Ishikawa (cell line): Measurements from ENCODE around the gene LPAR2.

Experiments used
- CEBPB ChIP-seq: IDR thresholded peaks from 2 replicates; pipeline ENCODE4 v1.6.1; 2012
- EGR1 ChIP-seq: IDR thresholded peaks from 2 replicates; pipeline ENCODE4 v1.6.1; 2012
- EP300 ChIP-seq: IDR thresholded peaks from 2 replicates; pipeline ENCODE4 v1.6.1; 2012; ENCODE audit warnings: borderline replicate concordance
- NFIC ChIP-seq: IDR thresholded peaks from 2 replicates; pipeline ENCODE4 v1.6.1; 2012
- RAD21 ChIP-seq: IDR thresholded peaks from 2 replicates; pipeline ENCODE4 v1.6.1; 2012; ENCODE audit warnings: low read depth
- TAF1 ChIP-seq: IDR thresholded peaks from 2 replicates; pipeline ENCODE4 v1.6.1; 2012; ENCODE audit warnings: low read depth, mild to moderate bottlenecking
- TCF12 ChIP-seq: IDR thresholded peaks from 2 replicates; pipeline ENCODE4 v1.6.1; 2012; ENCODE audit warnings: low read depth
- TEAD4 ChIP-seq: IDR thresholded peaks from 2 replicates; pipeline ENCODE4 v1.6.1; 2012
- YY1 ChIP-seq: IDR thresholded peaks from 2 replicates; pipeline ENCODE4 v1.6.1; 2012; ENCODE audit warnings: low read depth
- TF ChIP-seq, protein P1 (sequence below): IDR thresholded peaks from 2 replicates; pipeline ENCODE4 v1.6.1; 2012
- TF ChIP-seq, protein P2 (sequence below): IDR thresholded peaks from 2 replicates; pipeline ENCODE4 v1.6.1; 2012; ENCODE audit warnings: low read depth, mild to moderate bottlenecking

DNA sequence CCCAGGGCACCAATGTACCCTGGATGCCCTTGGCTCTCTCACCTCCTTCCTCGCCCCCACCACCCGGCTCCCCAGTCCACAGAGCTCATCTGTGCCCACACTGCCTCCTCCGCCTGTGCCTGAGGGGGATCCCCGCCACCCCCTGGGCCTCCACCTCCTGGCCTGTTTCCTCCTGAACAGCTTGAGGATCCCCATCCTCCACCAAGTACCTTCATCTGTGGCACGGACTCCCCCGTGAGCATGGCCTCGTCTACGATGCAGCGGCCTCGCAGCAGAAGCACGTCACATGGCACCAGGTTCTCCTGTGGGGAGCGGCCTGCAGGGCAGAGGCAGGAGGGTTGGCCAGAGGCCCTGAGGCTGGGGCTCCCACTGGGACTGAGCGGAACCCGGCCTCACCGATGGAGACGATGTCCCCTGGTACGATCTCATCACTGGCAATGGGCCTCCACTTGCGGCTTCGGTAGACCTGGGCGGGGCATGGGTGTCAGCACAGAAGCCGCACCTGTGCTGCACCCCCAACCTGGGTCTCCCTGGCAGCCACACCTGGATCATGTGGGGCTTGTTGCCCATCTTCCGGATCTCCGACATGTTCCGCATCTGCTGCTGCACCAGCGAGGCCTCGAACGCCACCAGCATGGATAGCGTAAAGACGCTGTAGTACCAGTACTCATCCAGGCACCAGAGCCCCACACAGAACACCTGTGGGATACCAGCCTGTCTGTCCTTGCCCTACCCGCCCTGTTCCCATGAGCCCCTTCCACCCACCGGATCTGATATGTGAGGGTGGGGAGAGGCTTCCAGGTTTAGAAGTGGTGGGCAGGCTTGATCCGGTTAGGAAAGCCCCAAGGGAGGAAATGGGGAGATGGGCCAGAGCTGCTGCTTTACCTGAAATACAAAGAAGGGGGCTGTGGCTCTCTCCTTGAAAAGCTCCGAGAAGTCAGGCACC is 28.7 kb upstream of the LPAR2 start:
- TF ChIP-seq, protein P1, sequence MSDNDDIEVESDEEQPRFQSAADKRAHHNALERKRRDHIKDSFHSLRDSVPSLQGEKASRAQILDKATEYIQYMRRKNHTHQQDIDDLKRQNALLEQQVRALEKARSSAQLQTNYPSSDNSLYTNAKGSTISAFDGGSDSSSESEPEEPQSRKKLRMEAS: no peak
- TF ChIP-seq EP300 (no peak), NFIC (no peak), EGR1 (no peak), YY1 (no peak), RAD21 (no peak), TAF1 (no peak), CEBPB (no peak), TEAD4 (no peak), TCF12 (no peak)
- TF ChIP-seq, protein P2, sequence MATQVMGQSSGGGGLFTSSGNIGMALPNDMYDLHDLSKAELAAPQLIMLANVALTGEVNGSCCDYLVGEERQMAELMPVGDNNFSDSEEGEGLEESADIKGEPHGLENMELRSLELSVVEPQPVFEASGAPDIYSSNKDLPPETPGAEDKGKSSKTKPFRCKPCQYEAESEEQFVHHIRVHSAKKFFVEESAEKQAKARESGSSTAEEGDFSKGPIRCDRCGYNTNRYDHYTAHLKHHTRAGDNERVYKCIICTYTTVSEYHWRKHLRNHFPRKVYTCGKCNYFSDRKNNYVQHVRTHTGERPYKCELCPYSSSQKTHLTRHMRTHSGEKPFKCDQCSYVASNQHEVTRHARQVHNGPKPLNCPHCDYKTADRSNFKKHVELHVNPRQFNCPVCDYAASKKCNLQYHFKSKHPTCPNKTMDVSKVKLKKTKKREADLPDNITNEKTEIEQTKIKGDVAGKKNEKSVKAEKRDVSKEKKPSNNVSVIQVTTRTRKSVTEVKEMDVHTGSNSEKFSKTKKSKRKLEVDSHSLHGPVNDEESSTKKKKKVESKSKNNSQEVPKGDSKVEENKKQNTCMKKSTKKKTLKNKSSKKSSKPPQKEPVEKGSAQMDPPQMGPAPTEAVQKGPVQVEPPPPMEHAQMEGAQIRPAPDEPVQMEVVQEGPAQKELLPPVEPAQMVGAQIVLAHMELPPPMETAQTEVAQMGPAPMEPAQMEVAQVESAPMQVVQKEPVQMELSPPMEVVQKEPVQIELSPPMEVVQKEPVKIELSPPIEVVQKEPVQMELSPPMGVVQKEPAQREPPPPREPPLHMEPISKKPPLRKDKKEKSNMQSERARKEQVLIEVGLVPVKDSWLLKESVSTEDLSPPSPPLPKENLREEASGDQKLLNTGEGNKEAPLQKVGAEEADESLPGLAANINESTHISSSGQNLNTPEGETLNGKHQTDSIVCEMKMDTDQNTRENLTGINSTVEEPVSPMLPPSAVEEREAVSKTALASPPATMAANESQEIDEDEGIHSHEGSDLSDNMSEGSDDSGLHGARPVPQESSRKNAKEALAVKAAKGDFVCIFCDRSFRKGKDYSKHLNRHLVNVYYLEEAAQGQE: no peak
